ENCODE measurements around the gene IL17RD.

- no peak for TF ChIP-seq CTCF (IDR thresholded peaks at IDR 0.05)
- TF ChIP-seq POLR2A (IDR thresholded peaks at IDR 0.05), result no peak
Observed at GRCh38 chr3:57163751-57164150, 1.4 kb downstream of the IL17RD start.
